Measurements from ENCODE around the gene PIGP.

DNA sequence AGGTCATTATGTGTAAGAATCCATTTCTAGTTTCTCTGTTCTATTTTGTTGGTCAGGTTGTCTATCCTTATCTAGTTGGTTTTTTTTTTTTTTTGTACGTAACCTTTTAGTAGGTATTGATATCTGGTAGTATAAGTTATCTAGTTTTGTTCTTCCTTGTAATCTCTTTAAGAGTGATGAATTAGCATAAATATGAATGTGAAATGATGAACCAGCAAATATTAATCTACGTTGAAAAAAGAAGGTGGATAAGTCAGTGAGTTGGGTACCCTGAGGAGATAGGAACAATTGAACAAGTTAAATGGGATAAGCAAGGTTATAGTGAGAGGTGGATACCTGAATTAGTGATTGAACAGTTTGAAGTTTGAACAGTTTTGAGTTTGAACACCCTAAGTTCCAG is 34.1 kb upstream of the PIGP start:
- TF ChIP-seq POLR2A (IDR thresholded peaks at IDR 0.05; ENCODE audit: low read depth) (no peak), POLR2AphosphoS5 (IDR thresholded peaks at IDR 0.05) (no peak)
- TF ChIP-seq, protein P1, sequence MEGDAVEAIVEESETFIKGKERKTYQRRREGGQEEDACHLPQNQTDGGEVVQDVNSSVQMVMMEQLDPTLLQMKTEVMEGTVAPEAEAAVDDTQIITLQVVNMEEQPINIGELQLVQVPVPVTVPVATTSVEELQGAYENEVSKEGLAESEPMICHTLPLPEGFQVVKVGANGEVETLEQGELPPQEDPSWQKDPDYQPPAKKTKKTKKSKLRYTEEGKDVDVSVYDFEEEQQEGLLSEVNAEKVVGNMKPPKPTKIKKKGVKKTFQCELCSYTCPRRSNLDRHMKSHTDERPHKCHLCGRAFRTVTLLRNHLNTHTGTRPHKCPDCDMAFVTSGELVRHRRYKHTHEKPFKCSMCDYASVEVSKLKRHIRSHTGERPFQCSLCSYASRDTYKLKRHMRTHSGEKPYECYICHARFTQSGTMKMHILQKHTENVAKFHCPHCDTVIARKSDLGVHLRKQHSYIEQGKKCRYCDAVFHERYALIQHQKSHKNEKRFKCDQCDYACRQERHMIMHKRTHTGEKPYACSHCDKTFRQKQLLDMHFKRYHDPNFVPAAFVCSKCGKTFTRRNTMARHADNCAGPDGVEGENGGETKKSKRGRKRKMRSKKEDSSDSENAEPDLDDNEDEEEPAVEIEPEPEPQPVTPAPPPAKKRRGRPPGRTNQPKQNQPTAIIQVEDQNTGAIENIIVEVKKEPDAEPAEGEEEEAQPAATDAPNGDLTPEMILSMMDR (IDR thresholded peaks at IDR 0.05): no peak
